ENCODE results near the gene TSHR.

Gene TSHR

GRCh38 chr14:81187832-81188522 lies 232.6 kb downstream of the TSHR start:
- TF ChIP-seq, protein P1, sequence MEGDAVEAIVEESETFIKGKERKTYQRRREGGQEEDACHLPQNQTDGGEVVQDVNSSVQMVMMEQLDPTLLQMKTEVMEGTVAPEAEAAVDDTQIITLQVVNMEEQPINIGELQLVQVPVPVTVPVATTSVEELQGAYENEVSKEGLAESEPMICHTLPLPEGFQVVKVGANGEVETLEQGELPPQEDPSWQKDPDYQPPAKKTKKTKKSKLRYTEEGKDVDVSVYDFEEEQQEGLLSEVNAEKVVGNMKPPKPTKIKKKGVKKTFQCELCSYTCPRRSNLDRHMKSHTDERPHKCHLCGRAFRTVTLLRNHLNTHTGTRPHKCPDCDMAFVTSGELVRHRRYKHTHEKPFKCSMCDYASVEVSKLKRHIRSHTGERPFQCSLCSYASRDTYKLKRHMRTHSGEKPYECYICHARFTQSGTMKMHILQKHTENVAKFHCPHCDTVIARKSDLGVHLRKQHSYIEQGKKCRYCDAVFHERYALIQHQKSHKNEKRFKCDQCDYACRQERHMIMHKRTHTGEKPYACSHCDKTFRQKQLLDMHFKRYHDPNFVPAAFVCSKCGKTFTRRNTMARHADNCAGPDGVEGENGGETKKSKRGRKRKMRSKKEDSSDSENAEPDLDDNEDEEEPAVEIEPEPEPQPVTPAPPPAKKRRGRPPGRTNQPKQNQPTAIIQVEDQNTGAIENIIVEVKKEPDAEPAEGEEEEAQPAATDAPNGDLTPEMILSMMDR (IDR thresholded peaks at IDR 0.05; ENCODE audit: insufficient read depth, low read depth, low read length, missing control alignments) = no peak
- no peak for DNase-seq (ENCODE audit: low read depth)
- no peak overlapping the region for H3K4me3 ChIP-seq (ENCODE audit: low read depth, low read length)

GRCh38 chr14:81192594-81192993 lies 237.2 kb downstream of the TSHR start:
- DNase-seq (ENCODE audit: low read depth) = no peak
- no peak overlapping the region for H3K4me3 ChIP-seq (ENCODE audit: low read depth, low read length)
- TF ChIP-seq, protein P1 (IDR thresholded peaks at IDR 0.05; ENCODE audit: insufficient read depth, low read depth, low read length, missing control alignments) = no peak

DNA sequence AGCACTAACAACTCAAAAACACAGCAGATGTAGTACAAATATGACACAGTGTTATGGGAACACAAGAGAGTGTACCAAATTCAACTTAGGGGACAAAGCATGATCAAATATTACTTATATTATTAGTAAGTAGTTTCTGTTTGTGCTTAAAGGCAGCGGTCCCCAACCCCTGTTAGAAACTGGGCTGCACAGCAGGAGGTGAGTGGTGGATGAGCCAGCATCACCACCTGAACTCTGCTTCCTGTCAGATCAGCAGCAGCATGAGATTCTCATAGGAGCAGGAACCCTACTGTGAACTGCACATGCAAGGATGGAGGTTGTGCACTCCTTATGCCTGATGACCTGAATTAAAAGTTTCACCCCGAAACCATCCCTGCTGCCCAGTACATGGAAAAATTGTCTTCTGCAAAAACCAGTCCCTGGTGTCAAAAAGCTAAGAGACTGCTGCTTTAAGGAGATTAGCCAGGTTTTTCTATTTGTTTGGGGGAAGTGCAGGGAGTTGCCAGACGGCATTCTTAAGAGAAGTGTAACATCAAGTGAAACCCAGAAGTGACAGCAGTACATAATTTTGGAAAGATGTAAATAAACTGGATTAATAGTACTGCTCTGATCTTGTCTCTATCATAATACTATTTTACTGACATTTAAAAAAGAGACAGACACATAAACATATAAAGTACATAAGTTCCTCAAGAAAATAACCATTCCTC lies 238.7 kb downstream of the TSHR start:
- no peak overlapping the region for H3K4me3 ChIP-seq (ENCODE audit: low read depth, low read length)
- DNase-seq (ENCODE audit: low read depth) = peak; percentile 58
- TF ChIP-seq, protein P1 (IDR thresholded peaks at IDR 0.05; ENCODE audit: insufficient read depth, low read depth, low read length, missing control alignments) = no peak
